ENCODE data around the gene SAMD4B. TPM values are rescaled to one million over a fixed set of nuclear protein-coding genes. Genes with fewer than 3 reads are reported as not detected.

SAMD4B gene
- total and polyA plus RNA-seq, 10 of the 15 experiments (the other 5 are each of a cell fraction or from before 2014, with no cell fraction given) = 2.4 to 43.3 (median 23.9) TPM

- Histone ChIP-seq H3K27ac (ENCODE audit: control insufficient read depth, insufficient read depth) (peak overlapping the region; percentile 93), H3K27me3 (replicated peaks in 1 of 2; ENCODE audit: control insufficient read depth in 2 of 2, insufficient read depth in 2 of 2, low read length in 1 of 2) (no peaks in the 10 kb centered on the region), H3K4me1 (ENCODE audit: control insufficient read depth, insufficient read depth, low read length) (peaks cover 15% of the 10 kb centered on the region), H3K79me2 (ENCODE audit: control insufficient read depth, insufficient read depth, low read length) (peaks cover 40% of the 10 kb centered on the region), H2AFZ (ENCODE audit: control insufficient read depth, low read depth, low read length) (no peak overlapping the region), H3K9ac (ENCODE audit: control insufficient read depth, insufficient read depth, low read length) (peak overlapping the region; percentile 99), H4K20me1 (ENCODE audit: control insufficient read depth, insufficient read depth) (no peaks in the 10 kb centered on the region), H3K4me3 (peak overlapping the region; percentile 98), H3K36me3 (ENCODE audit: control insufficient read depth in 2 of 2, insufficient read depth in 2 of 2, low read length in 1 of 2) (peaks cover 6% of the 10 kb centered on the region in 2 experiments; a peak in 3 of 4 replicates), H3K9me3 (replicated peaks; ENCODE audit: control insufficient read depth, insufficient read depth, low read length) (no peaks in the 10 kb centered on the region), H3K4me2 (ENCODE audit: control insufficient read depth, insufficient read depth) (peak overlapping the region; percentile 25)
- ChIA-PET CTCF (interaction anchor here (0.5 to 1.7 kb wide), 11 partner anchors 9 to 258 kb away, joined by 3 to 11 read pairs (median 3); partner anchors contain the start of gene RPS16), SMC1A (ENCODE audit: uncharacterized antibody, unreplicated experiment) (interaction anchor here (1.1 to 1.6 kb wide), 7 partner anchors 10 to 258 kb away, joined by 3 to 6 read pairs (median 4); partner anchors contain the start of gene RPS16), POLR2A (interaction anchor here (0.8 to 2.3 kb wide), 5 partner anchors 9 to 125 kb away, joined by 3 to 6 read pairs (median 3); no protein-coding TSS in a partner anchor), RAD21 (ENCODE audit: unreplicated experiment) (interaction anchor here (0.5 to 1.5 kb wide), 7 partner anchors 13 to 89 kb away, joined by 3 to 6 read pairs (median 4); partner anchors contain the start of genes GMFG, MED29, PAF1 and RPS16)
- WGBS (ENCODE audit: insufficient coverage, insufficient replicate concordance, low lambda C conversion rate, missing lambda C conversion rate) = 21% methylated on average over 18 of the region's 18 CpGs
- ATAC-seq (no peak), FAIRE-seq (peak; percentile 54), DNase-seq (ENCODE audit: low read depth, low spot score) (no peak)
- intact Hi-C loops (cut with micrococcal nuclease; ENCODE audit: unreplicated experiment) = loop anchor here (2.0 to 10.0 kb wide), 4 partner anchors 17 to 382 kb away; partner anchors contain the start of genes EID2B and FBXO27
- TF ChIP-seq STAT3 (IDR thresholded peaks at IDR 0.05; ENCODE audit: low read depth, low read length) = no peak
- no peak for TF ChIP-seq NFXL1 (IDR thresholded peaks at IDR 0.05; ENCODE audit: borderline replicate concordance)
- TF ChIP-seq TAF1 (IDR thresholded peaks at IDR 0.05; ENCODE audit: borderline replicate concordance, low read depth, low read length) = no peak
- 0 out of 2 replicates have a peak, but pooled peaks have one; percentile 16 for TF ChIP-seq NR2F1 (conservative IDR thresholded peaks at IDR 0.05)
- TF ChIP-seq IKZF1 (conservative IDR thresholded peaks at IDR 0.05) = 0 out of 2 replicates have a peak, but pooled peaks have one; percentile 20
- TF ChIP-seq NBN (IDR thresholded peaks at IDR 0.05) = peak; percentile 25; the same call in 1 of the 2 replicates
- TF ChIP-seq, protein P1, sequence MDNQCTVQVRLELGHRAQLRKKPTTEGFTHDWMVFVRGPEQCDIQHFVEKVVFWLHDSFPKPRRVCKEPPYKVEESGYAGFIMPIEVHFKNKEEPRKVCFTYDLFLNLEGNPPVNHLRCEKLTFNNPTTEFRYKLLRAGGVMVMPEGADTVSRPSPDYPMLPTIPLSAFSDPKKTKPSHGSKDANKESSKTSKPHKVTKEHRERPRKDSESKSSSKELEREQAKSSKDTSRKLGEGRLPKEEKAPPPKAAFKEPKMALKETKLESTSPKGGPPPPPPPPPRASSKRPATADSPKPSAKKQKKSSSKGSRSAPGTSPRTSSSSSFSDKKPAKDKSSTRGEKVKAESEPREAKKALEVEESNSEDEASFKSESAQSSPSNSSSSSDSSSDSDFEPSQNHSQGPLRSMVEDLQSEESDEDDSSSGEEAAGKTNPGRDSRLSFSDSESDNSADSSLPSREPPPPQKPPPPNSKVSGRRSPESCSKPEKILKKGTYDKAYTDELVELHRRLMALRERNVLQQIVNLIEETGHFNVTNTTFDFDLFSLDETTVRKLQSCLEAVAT (IDR thresholded peaks at IDR 0.05) = peak; percentile 88
- 0 out of 2 replicates have a peak, but pooled peaks have one; percentile 11 for TF ChIP-seq POLR2A (IDR thresholded peaks at IDR 0.05; ENCODE audit: low read depth, low read length)
- TF ChIP-seq, protein P2, sequence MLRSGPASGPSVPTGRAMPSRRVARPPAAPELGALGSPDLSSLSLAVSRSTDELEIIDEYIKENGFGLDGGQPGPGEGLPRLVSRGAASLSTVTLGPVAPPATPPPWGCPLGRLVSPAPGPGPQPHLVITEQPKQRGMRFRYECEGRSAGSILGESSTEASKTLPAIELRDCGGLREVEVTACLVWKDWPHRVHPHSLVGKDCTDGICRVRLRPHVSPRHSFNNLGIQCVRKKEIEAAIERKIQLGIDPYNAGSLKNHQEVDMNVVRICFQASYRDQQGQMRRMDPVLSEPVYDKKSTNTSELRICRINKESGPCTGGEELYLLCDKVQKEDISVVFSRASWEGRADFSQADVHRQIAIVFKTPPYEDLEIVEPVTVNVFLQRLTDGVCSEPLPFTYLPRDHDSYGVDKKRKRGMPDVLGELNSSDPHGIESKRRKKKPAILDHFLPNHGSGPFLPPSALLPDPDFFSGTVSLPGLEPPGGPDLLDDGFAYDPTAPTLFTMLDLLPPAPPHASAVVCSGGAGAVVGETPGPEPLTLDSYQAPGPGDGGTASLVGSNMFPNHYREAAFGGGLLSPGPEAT (IDR thresholded peaks at IDR 0.05; ENCODE audit: low read depth) = 0 out of 2 replicates have a peak, but pooled peaks have one; percentile 8
- no peak for TF ChIP-seq CHD4 (IDR thresholded peaks at IDR 0.05)
- peak; percentile 35; the same call in 1 of the 2 replicates for TF ChIP-seq EED (IDR thresholded peaks at IDR 0.05; ENCODE audit: low read depth)
- 0 out of 2 replicates have a peak, but pooled peaks have one; percentile 12 for TF ChIP-seq GATAD2B (conservative IDR thresholded peaks at IDR 0.05; ENCODE audit: low read depth)
- TF ChIP-seq NR2C1 (IDR thresholded peaks at IDR 0.05) = no peak
- no peak for TF ChIP-seq SREBF2 (IDR thresholded peaks at IDR 0.05; ENCODE audit: low read length)
- 0 out of 2 replicates have a peak, but pooled peaks have one; percentile 9 for TF ChIP-seq RAD21 (IDR thresholded peaks at IDR 0.05; ENCODE audit: insufficient read depth, low read depth, low read length)
- TF ChIP-seq, protein P3, sequence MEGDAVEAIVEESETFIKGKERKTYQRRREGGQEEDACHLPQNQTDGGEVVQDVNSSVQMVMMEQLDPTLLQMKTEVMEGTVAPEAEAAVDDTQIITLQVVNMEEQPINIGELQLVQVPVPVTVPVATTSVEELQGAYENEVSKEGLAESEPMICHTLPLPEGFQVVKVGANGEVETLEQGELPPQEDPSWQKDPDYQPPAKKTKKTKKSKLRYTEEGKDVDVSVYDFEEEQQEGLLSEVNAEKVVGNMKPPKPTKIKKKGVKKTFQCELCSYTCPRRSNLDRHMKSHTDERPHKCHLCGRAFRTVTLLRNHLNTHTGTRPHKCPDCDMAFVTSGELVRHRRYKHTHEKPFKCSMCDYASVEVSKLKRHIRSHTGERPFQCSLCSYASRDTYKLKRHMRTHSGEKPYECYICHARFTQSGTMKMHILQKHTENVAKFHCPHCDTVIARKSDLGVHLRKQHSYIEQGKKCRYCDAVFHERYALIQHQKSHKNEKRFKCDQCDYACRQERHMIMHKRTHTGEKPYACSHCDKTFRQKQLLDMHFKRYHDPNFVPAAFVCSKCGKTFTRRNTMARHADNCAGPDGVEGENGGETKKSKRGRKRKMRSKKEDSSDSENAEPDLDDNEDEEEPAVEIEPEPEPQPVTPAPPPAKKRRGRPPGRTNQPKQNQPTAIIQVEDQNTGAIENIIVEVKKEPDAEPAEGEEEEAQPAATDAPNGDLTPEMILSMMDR (IDR thresholded peaks at IDR 0.05 in 2 of 3, conservative IDR thresholded peaks at IDR 0.05 in 1 of 3; ENCODE audit: control insufficient read depth in 2 of 3, extremely low read depth in 1 of 3, insufficient read depth in 1 of 3, low read depth in 3 of 3, low read length in 3 of 3) = peak; percentile 18 to 33 (median 21); a peak in 2 of 6 replicates
- in situ Hi-C loops (cut with MboI) = loop anchor here (5.0 kb wide), 1 partner anchor 292 kb away; no protein-coding TSS in a partner anchor
- BruUV-seq (replicated peaks) = no TSS peak
Observed at GRCh38 chr19:39413911-39414608, 71.8 kb downstream of the SAMD4B start.
